GM18502 (cell line): ENCODE results near the gene LHX2.
A peak's percentile ranks its signal among the peaks of the same experiment; 100 is the strongest.

Source experiments
- ATAC-seq: cut with Tn5 transposase; IDR thresholded peaks from one replicate; pipeline ENCODE4 v1.9.1; 2021; ENCODE audit warnings: mild to moderate bottlenecking; ENCODE audit not compliant: unreplicated experiment, poor library complexity

Gene LHX2

GRCh38 chr9:124047251-124047672, 35.7 kb downstream of the LHX2 start:
- no peak for ATAC-seq

GRCh38 chr9:124050955-124051354, 39.4 kb downstream of the LHX2 start:
- ATAC-seq, result no peak

- ATAC-seq, result no peak
Measured at GRCh38 chr9:124052401-124052800, 40.8 kb downstream of the LHX2 start.

- ATAC-seq, result peak; percentile 98
Measured at GRCh38 chr9:124054582-124055227, 43.1 kb downstream of the LHX2 start.

- no peak for ATAC-seq
Measured at GRCh38 chr9:124060844-124061605, 49.5 kb downstream of the LHX2 start.

- no peak for ATAC-seq
Measured at GRCh38 chr9:124062172-124062571, 50.6 kb downstream of the LHX2 start.

- ATAC-seq, result no peak
Measured at GRCh38 chr9:124066783-124067577, 55.4 kb downstream of the LHX2 start.

GRCh38 chr9:124068251-124068650, 56.7 kb downstream of the LHX2 start:
- ATAC-seq, result no peak

- ATAC-seq, result no peak
Measured at GRCh38 chr9:124074746-124075145, 63.2 kb downstream of the LHX2 start.

GRCh38 chr9:124075761-124076160, 64.2 kb downstream of the LHX2 start:
- ATAC-seq, result no peak

GRCh38 chr9:124077915-124078572, 66.5 kb downstream of the LHX2 start:
- ATAC-seq, result no peak

- no peak for ATAC-seq
Measured at GRCh38 chr9:124078641-124079040, 67.1 kb downstream of the LHX2 start.

- no peak for ATAC-seq
Measured at GRCh38 chr9:124079176-124079925, 67.8 kb downstream of the LHX2 start.

- no peak for ATAC-seq
Measured at GRCh38 chr9:124082622-124083021, 71.1 kb downstream of the LHX2 start.
